ENCODE measurements around the gene TGIF1. TPM values are rescaled to one million over a fixed set of nuclear protein-coding genes. Genes with fewer than 3 reads are reported as not detected.

TGIF1 gene
- total RNA-seq, 1 experiment from 2014 or later = 129 TPM

DNA sequence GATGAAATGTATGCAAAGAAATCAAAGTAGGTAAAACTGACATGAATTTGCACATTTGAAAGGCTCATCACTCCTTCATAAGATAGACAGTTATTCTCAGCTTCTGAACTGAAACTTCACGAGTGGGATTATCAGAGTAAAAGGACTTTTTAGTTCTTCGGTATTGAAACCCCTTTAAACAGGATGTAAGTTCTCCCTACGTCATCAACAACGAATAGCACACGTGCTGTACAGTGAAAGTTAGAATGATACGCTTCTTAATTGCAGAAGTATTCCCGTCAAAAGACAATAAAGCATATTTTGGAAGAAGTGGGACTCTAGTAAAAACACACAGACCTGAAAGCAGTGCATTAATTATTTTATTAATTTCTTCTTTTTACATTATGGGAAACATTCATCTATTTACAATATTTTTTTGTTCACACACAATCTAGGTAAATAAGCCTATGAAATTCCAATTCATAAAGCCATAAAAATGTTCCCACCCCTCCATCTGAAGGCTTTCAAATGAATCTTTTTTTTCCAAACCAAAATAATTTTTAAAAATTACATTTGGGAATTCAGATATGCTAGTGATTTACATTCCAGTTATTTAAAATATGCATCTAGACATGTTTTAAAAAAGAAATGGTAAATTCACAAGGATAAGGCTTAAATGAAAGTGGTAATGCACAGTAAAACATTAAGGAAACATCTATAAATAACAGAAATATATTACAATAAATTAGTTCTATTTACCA is 45.9 kb downstream of the TGIF1 start:
- Mint-ChIP-seq H3K4me3 (ENCODE audit: low read depth, unreplicated experiment) (no peak overlapping the region), H3K27ac (ENCODE audit: unreplicated experiment) (no peak overlapping the region), H3K27me3 (ENCODE audit: unreplicated experiment) (no peaks in the 10 kb centered on the region), H3K4me1 (ENCODE audit: low read depth, unreplicated experiment) (peaks cover 21% of the 10 kb centered on the region), H3K9me3 (ENCODE audit: low read depth, unreplicated experiment) (no peaks in the 10 kb centered on the region), H3K36me3 (ENCODE audit: insufficient read depth, unreplicated experiment) (no peaks in the 10 kb centered on the region)
- CTCF ChIA-PET = no interaction called here
- no peak for DNase-seq
- intact Hi-C loops (cut with micrococcal nuclease; ENCODE audit: unreplicated experiment) = no loop called here
- no TSS peak for BruUV-seq (replicated peaks)
- TF ChIP-seq, protein P1, sequence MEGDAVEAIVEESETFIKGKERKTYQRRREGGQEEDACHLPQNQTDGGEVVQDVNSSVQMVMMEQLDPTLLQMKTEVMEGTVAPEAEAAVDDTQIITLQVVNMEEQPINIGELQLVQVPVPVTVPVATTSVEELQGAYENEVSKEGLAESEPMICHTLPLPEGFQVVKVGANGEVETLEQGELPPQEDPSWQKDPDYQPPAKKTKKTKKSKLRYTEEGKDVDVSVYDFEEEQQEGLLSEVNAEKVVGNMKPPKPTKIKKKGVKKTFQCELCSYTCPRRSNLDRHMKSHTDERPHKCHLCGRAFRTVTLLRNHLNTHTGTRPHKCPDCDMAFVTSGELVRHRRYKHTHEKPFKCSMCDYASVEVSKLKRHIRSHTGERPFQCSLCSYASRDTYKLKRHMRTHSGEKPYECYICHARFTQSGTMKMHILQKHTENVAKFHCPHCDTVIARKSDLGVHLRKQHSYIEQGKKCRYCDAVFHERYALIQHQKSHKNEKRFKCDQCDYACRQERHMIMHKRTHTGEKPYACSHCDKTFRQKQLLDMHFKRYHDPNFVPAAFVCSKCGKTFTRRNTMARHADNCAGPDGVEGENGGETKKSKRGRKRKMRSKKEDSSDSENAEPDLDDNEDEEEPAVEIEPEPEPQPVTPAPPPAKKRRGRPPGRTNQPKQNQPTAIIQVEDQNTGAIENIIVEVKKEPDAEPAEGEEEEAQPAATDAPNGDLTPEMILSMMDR (IDR thresholded peaks at IDR 0.05; ENCODE audit: unreplicated experiment) = no peak

DNA sequence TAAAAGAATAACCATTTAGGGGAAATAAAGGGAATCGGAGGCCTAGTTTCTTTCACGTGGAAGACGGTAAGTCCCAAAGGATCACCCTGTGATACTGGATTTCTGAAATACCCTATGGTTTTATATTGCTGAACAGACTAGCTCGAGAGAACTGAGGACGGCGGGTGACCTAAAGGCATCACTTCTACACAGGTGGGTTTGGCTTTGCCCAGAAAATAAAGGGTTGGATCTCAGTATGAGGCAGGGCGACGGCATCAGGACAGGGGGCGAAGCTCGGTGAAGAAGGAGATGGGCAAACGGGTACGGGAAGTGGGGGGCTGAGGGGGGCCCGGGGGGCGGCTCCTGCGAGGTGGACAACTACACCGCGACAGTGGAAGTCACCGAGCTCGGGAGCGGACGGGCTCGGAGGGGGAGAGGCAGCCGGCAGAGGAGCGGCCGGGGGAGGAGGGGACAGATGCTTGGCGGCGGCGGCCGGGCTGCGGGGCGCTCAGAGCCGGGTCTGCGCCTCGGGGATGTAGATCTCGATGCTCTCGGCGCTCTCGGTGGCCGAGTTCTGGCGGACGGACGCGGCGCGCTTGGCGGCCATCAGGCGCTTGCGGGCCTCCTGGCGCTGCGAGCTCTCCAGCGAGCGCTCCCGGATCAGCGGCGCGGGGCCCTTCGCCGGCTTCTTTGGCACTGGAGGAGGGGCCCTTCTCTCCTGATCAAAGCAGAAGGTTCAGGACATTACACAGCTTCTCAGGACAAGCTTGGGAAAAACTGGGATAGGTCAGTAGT is 48.9 kb downstream of the TGIF1 start:
- TF ChIP-seq, protein P1 (IDR thresholded peaks at IDR 0.05; ENCODE audit: unreplicated experiment) = no peak
- CTCF ChIA-PET = no interaction called here
- no TSS peak for BruUV-seq (replicated peaks)
- Mint-ChIP-seq H3K27me3 (ENCODE audit: unreplicated experiment) (no peaks in the 10 kb centered on the region), H3K36me3 (ENCODE audit: insufficient read depth, unreplicated experiment) (no peaks in the 10 kb centered on the region), H3K9me3 (ENCODE audit: low read depth, unreplicated experiment) (no peaks in the 10 kb centered on the region), H3K4me1 (ENCODE audit: low read depth, unreplicated experiment) (peaks cover 10% of the 10 kb centered on the region), H3K4me3 (ENCODE audit: low read depth, unreplicated experiment) (peak overlapping the region; percentile 59), H3K27ac (ENCODE audit: unreplicated experiment) (no peak overlapping the region)
- intact Hi-C loops (cut with micrococcal nuclease; ENCODE audit: unreplicated experiment) = no loop called here
- peak; percentile 6 for DNase-seq

DNA sequence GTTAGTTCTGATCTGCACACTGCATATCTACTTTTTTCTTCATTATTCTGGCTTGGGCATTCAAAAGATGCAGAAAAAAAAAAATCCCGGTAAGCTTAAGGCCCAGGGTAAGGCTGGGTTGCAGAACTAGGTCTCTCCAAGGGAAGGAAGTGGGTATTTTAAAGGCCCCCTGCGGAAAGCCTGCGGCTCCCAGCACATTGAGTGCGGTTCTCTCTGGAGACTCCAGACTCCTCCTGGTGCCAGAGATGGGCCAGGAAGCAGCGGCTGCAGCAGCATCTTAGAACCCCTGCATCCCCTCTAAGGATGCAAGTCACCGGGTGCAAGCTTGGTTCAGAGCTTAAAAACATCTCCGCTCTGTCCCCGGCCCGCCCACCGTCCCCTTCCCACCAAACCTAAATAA is 49.5 kb downstream of the TGIF1 start:
- CTCF ChIA-PET = no interaction called here

DNA sequence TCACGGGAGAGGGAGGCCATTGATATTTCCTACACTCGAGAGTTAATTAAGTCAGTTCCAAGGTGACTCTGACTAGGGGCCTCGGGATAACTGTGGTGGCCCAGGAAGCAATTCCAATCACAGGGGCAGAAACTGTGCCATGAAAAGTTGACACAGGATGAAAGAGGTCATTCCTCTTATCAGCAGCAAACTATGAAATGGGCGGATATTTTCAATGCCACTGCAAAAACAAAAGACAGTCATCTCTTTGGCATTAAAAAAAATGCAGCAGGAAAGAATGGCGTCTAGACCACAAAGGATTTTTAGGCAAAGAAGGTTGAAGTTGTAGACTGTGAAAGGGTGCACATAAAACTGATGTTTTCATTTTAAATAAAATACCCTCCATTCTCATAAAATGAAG is 50.0 kb downstream of the TGIF1 start:
- no peak for DNase-seq
- Mint-ChIP-seq H3K36me3 (ENCODE audit: insufficient read depth, unreplicated experiment) (no peaks in the 10 kb centered on the region), H3K4me1 (ENCODE audit: low read depth, unreplicated experiment) (peaks cover 10% of the 10 kb centered on the region), H3K4me3 (ENCODE audit: low read depth, unreplicated experiment) (no peak overlapping the region), H3K27ac (ENCODE audit: unreplicated experiment) (no peak overlapping the region), H3K9me3 (ENCODE audit: low read depth, unreplicated experiment) (no peaks in the 10 kb centered on the region), H3K27me3 (ENCODE audit: unreplicated experiment) (no peaks in the 10 kb centered on the region)
- intact Hi-C loops (cut with micrococcal nuclease; ENCODE audit: unreplicated experiment) = no loop called here
- no TSS peak for BruUV-seq (replicated peaks)
- TF ChIP-seq, protein P1 (IDR thresholded peaks at IDR 0.05; ENCODE audit: unreplicated experiment) = no peak
- CTCF ChIA-PET = no interaction called here

More for the DNA sequence above, 49.5 kb downstream of the TGIF1 start:
- Mint-ChIP-seq H3K4me1 (ENCODE audit: low read depth, unreplicated experiment) (peaks cover 10% of the 10 kb centered on the region), H3K27ac (ENCODE audit: unreplicated experiment) (no peak overlapping the region), H3K27me3 (ENCODE audit: unreplicated experiment) (no peaks in the 10 kb centered on the region), H3K9me3 (ENCODE audit: low read depth, unreplicated experiment) (no peaks in the 10 kb centered on the region), H3K4me3 (ENCODE audit: low read depth, unreplicated experiment) (peak overlapping the region; percentile 59), H3K36me3 (ENCODE audit: insufficient read depth, unreplicated experiment) (no peaks in the 10 kb centered on the region)
- no TSS peak for BruUV-seq (replicated peaks)
- TF ChIP-seq, protein P1 (IDR thresholded peaks at IDR 0.05; ENCODE audit: unreplicated experiment) = no peak
- intact Hi-C loops (cut with micrococcal nuclease; ENCODE audit: unreplicated experiment) = no loop called here
- DNase-seq = no peak

Data from Calu3 (cell line).